Ovary (tissue), 9 donors: Measurements from ENCODE around the gene SH3BP5L. TPM values are rescaled to one million over a fixed set of nuclear protein-coding genes. Genes with fewer than 3 reads are reported as not detected.

Experiments
- DNase-seq, 5 donors: peaks; one replicate each; pipeline ENCODE4 v3.0.0-alpha.2; 2019 to 2020
- H3K27ac ChIP-seq, 2 donors: fragments of 200-600 bp; one replicate each; pipeline versions ENCODE4 v1.5.1 to v1.8.0; 2019 to 2022
- H3K27me3 ChIP-seq: fragments of 200-600 bp; one replicate; pipeline ENCODE4 v1.8.0; 2022
- H3K36me3 ChIP-seq: fragments of 200-600 bp; sonication (generic); one replicate; pipeline ENCODE4 v1.5.1; 2019
- H3K4me1 ChIP-seq: one replicate; pipeline ENCODE4 v1.8.1; 2013; ENCODE audit warnings: mild to moderate bottlenecking, moderate library complexity; ENCODE audit not compliant: insufficient read depth
- H3K4me3 ChIP-seq: fragments of 200-600 bp; sonication (generic); one replicate; pipeline ENCODE4 v1.5.1; 2017
- H3K9me3 ChIP-seq, 2 donors: fragments of 200-600 bp in 1 of 2; sonication (generic) in 1 of 2; one replicate each; pipeline versions ENCODE4 v1.5.1 to v1.8.1; 2013 to 2019; ENCODE audit warnings: mild to moderate bottlenecking in 1 of 2, moderate library complexity in 1 of 2
- CTCF ChIP-seq, 3 donors: fragments of 450-650 bp in 2 of 3; fragments of 200-600 bp in 1 of 3; IDR thresholded peaks; one replicate each; pipeline versions ENCODE4 v1.5.1 to v1.8.0; 2016 to 2022; ENCODE audit warnings: antibody characterized with exemption in 3 of 3, mild to moderate bottlenecking in 1 of 3
- EP300 ChIP-seq: sonication (generic); formaldehyde crosslinking; IDR thresholded peaks from one replicate; pipeline ENCODE4 v1.6.1; 2017; ENCODE audit warnings: antibody characterized with exemption
- POLR2A ChIP-seq: fragments of 450-650 bp; IDR thresholded peaks from one replicate; pipeline ENCODE4 v1.6.1; 2017; ENCODE audit warnings: antibody characterized with exemption, mild to moderate bottlenecking, moderate library complexity
- WGBS, 3 donors: extraction: QIAGEN DNeasy Blood & Tissue Kit in 1 of 3; methylation state at CpG; one replicate each; pipeline versions ENCODE4 v1.1.5 to v1.1.7; 2013 to 2017; 5-methylcytosine and 5-hydroxymethylcytosine counted together
- intact Hi-C, 4 donors: fragments of 100-400 bp; cut with DNase I; formaldehyde crosslinking; loops; one replicate each; pipeline versions ENCODE4 v1.11.0 to v1.15.1; 2022 to 2023
- polyA plus RNA-seq, 2 donors: library from polyadenylated mRNA; stranded (reverse); fragments of 200-250 nt in 1 of 2; fragments of 350-450 nt in 1 of 2; fragmentation: Illumina TruSeq in 1 of 2; extraction: RNeasy Lipid Tissue Mini Kit (QIAGEN cat#74804) in 1 of 2; gene quantifications; one replicate each; pipeline ENCODE4 v1.2.3, GENCODE V29; 2013 to 2014
- total RNA-seq, 7 donors: library from RNA; depleted of rRNA in 2 of 7; stranded (reverse); fragments of >200 nt in 2 of 7; fragmentation: NEBNext Ultra II Directional in 3 of 7; extraction: Animal tissue kit (Norgen Biotek cat#: 25700) in 3 of 7; gene quantifications; one replicate each; pipeline versions ENCODE4 v1.1.0 to v1.2.4, GENCODE V29; 2016 to 2023
- donor health status: DM: no; HTN: no; CAD: no; lungs with moderate emphysema.
- donor health status: DM: no; HTN: no; CAD: no.
- donor health status: Bipolar disorder and iron deficiency.
- donor health status: DM: yes; HTN: yes; CAD: no.
- donor health status: DM: no; HTN: no; CAD: no.
- donor health status: DM: yes; HTN: yes; CAD: no.

The SH3BP5L gene
- total and polyA plus RNA-seq, 9 donors: 8.1 to 16.8 (median 13.8) TPM

- no peak for TF ChIP-seq EP300
- TF ChIP-seq CTCF (IDR thresholded peaks at IDR 0.05): no peak
- TF ChIP-seq POLR2A: no peak
- Histone ChIP-seq H3K4me3 (no peak overlapping the region), H3K36me3 (no peaks in the 10 kb centered on the region), H3K9me3 (no peaks in the 10 kb centered on the region), H3K27me3 (no peaks in the 10 kb centered on the region), H3K27ac (no peak overlapping the region), H3K4me1 (no peaks in the 10 kb centered on the region)
- WGBS, 3 donors: 91 to 95% (median 94%) methylated on average over 67 to 72 of the region's 72 CpGs
- intact Hi-C loops: no loop called here
- no peak for DNase-seq
Observed at GRCh38 chr1:248847956-248848561, 22.3 kb upstream of the SH3BP5L start.

GRCh38 chr1:248847181-248847955, 21.7 kb upstream of the SH3BP5L start:
- H3K27ac ChIP-seq: no peak overlapping the region
- no peak for DNase-seq
- TF ChIP-seq POLR2A: no peak
- TF ChIP-seq EP300: no peak
- TF ChIP-seq CTCF (IDR thresholded peaks at IDR 0.05): no peak
- 88 to 94% (median 92%) methylated on average over 76 of the region's 76 CpGs for WGBS, 3 donors
- intact Hi-C loops: no loop called here
- no peaks in the 10 kb centered on the region for H3K27me3 ChIP-seq
- H3K9me3 ChIP-seq: no peaks in the 10 kb centered on the region
- no peaks in the 10 kb centered on the region for H3K4me1 ChIP-seq
- H3K36me3 ChIP-seq: no peaks in the 10 kb centered on the region
- H3K4me3 ChIP-seq: no peak overlapping the region

- Histone ChIP-seq H3K9me3 (no peaks in the 10 kb centered on the region), H3K36me3 (no peaks in the 10 kb centered on the region), H3K4me3 (no peak overlapping the region), H3K4me1 (no peaks in the 10 kb centered on the region), H3K27ac (no peak overlapping the region), H3K27me3 (no peaks in the 10 kb centered on the region)
- intact Hi-C loops: loop anchor here in 1 of 4 donors (2.0 kb wide), 1 partner anchor 22 kb away; no protein-coding TSS in a partner anchor
- no peak for DNase-seq
- TF ChIP-seq CTCF (IDR thresholded peaks at IDR 0.05) (no peak), EP300 (no peak), POLR2A (no peak)
- WGBS, 3 donors: 86 to 90% (median 90%) methylated on average over 8 of the region's 8 CpGs
Observed at GRCh38 chr1:248844526-248844925, 18.8 kb upstream of the SH3BP5L start.

GRCh38 chr1:248843687-248844086, 18.0 kb upstream of the SH3BP5L start:
- no peaks in the 10 kb centered on the region for H3K4me1 ChIP-seq
- no peaks in the 10 kb centered on the region for H3K36me3 ChIP-seq
- WGBS, 3 donors: 92 to 93% (median 92%) methylated on average over 3 of the region's 3 CpGs
- H3K27ac ChIP-seq: no peak overlapping the region
- no peak for TF ChIP-seq CTCF (IDR thresholded peaks at IDR 0.05)
- intact Hi-C loops: loop anchor here in 1 of 4 donors (2.0 kb wide), 1 partner anchor 21 kb away; no protein-coding TSS in a partner anchor
- DNase-seq: no peak
- no peaks in the 10 kb centered on the region for H3K9me3 ChIP-seq
- no peak overlapping the region for H3K4me3 ChIP-seq
- no peaks in the 10 kb centered on the region for H3K27me3 ChIP-seq
